Activated T-helper 1 cell treated with Interleukin-2 at 50 U/mL for 16 hours (primary cell): ENCODE data around the gene ACER1.

Experiments
- DNase-seq: peaks from one replicate; pipeline ENCODE4 v3.0.0-alpha.2; 2020; ENCODE audit warnings: low read depth

The ACER1 gene

GRCh38 chr19:6267552-6268381 lies 65.6 kb downstream of the ACER1 start:
- no peak for DNase-seq

DNA sequence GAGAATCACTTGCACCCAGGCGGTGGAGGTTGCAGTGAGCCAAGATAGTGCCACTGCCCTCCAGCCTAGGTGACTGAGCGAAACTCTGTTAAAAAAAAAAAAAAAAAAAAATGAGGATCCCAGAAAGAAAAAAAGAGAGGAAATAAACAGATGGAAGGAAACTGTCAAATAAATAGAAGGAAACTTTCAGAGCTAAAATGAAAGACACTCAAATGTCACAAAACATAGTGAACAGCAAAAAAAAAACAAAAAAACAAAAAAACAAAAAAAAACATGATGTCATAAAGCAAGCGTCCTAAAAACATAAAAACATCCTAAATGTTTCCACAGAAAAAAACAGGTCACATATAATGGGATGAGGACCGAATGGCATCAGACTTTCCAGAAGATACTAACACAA lies 68.6 kb downstream of the ACER1 start:
- no peak for DNase-seq

GRCh38 chr19:6263735-6264444 lies 69.5 kb downstream of the ACER1 start:
- DNase-seq, result no peak

- DNase-seq, result no peak
These were observed 70.1 kb downstream of the ACER1 start for GRCh38 chr19:6263306-6263705.

DNA sequence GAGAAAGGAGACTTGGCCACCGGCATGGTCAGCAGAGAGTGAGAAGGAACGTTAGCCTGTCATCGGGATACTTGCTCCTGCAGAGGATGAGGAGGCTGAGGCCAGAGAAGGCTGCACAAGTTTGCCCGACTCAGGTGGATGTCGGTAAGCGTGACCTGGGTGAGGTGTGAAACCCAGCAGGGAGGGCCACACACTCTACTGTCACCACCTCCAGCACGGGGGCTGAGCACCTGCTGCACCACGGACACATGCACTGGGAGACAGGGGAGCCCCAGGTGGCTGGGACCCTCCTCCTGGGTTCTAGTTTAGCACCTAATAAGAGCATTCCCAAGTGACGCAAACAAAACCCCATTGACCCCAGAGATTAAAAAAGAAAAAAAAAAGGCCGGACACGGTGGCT lies 70.9 kb downstream of the ACER1 start:
- no peak for DNase-seq

DNA sequence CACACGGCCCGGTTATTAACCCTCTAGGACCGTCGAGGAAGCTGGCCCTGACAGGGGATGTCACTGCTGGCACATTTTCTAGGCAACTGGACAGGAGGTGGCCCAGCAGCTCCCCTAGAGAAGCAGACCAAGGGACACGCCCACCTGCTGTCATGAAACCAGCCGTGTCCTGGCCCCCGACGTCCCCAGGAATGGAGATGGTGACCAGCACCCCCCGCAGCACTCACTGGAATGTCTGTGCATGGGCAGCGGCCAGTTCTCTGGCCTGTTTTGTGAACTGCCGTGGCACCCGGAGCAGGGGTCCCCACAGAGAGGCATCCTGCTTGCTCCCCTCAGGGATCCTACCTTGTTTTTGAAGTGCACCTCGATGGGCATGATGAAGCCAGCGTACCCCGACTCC lies 71.5 kb downstream of the ACER1 start:
- no peak for DNase-seq

GRCh38 chr19:6260912-6261650 lies 72.3 kb downstream of the ACER1 start:
- DNase-seq, result no peak

DNA sequence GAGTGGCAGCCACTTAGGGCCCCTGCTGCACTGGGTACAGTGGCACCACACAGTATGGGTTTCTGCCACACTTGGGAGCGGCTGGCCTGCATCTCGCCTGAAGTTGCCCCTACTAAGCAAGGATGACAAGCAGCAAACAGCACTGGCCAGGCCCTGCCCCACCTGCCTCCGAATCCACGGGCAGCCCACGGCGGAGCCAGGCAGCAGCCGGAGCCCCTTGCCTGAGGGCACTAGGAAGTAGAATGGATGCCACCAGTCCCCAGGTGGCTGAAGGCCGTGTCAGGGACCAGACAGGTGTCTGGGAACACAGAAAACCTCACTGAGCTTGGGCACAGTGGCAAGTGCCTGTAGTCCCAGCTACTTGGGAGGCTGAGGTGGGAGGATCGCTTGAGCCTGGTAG lies 73.0 kb downstream of the ACER1 start:
- no peak for DNase-seq

DNA sequence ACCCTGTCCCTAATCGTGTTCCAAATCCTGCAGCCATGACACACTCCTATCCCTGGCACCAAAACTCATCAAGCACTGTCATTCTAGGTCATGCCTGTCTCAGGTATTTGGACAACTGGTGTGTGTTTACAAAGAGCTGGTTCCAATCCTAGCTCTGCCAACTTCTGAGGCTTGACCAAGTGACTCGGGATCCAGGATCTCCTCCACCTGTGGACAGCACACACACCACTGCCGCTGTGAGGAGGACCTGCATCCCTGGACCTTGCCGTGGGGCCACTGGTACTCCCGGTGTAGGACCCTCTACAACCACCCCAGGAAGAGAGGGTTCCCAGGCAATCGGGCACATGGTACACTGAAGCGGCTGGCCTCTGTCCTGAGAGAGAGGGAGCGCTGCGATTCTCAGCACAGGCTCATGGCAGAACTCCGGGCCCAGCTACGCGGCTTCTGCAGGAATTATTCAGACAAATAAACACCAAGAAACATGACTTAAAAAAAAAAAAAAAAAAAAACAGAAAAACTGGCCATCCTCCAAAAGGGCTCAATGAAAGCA lies 74.0 kb downstream of the ACER1 start:
- no peak for DNase-seq

- DNase-seq, result no peak
These were observed 74.5 kb downstream of the ACER1 start for GRCh38 chr19:6258812-6259311.
